ENCODE results near the gene CCDC30.

CCDC30 gene
- 4.8 to 6.0 reads per million in 2 donors for total RNA-seq

DNA sequence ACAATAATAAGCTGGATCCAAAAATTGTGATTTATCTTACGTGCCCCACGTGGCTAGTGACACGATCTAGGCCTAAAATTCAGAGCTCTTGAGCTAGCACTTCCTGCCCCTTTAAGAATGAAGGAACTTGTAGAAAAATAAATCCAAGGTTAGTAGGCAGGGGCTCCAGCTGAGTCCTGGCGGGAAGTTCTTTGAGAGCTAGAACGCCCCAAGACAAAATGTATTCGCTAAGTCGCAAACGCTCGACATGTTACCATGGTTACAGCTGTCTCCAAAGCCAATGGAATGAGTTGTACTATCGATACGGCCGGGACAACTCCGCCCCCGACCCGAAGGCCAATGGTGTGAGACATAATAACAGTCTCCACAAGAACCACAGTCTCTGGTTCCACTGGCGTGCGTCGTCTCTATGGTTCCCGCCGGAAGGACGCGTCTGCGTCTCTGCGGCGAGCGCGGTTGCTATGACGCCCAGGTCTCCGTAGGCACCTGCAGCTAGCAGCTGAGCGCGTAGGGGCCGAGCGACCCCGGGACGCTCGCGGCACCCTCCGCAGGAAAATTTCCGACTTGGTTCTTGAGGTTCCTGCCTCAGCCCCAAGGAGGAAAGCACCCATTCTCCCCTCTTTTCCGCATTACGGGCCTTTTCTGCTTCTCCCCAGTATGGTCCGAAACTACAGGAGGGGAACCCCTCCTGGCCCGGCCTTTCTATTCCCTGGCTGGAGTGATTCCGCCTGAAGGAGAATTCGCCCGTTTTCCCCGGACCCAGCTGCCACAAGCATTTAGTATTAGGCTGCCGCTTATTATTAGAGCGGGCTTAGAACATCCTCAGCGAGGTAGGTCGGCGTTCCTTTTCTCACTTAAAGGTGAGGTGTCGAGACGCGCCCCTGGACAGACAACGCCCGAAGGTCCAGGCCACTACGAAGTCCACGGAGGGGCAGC, at the start of gene CCDC30:
Gene CCDC30 (plus strand): TSS at position 459 of the 936 bp plus-strand sequence. CDS start 17,266 bp downstream, outside the sequence.
- peak; percentile 91 for DNase-seq

- DNase-seq = no peak
Observed at GRCh38 chr1:42414551-42415496, 48.3 kb upstream of the CCDC30 start.

DNA sequence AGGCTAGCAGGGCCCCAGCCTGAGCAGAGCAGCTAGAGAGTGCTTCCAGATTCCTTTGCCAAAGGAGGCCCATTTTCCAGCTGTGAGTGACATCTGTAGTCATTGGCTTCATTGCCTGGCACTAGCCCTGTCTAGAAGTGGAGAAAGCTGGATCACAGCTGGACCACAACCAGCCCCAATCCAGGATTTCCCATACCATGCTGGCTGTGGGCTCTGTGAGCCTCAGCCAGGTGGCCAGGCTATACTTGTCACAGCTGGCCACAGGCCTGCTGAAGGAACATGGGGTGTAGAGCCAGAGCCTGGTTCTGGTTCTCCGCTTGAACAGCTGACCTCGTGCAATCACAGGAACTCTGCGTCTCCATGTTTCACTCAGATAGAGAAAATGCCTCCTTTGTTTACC, 45.9 kb upstream of the CCDC30 start:
- DNase-seq = no peak

DNA sequence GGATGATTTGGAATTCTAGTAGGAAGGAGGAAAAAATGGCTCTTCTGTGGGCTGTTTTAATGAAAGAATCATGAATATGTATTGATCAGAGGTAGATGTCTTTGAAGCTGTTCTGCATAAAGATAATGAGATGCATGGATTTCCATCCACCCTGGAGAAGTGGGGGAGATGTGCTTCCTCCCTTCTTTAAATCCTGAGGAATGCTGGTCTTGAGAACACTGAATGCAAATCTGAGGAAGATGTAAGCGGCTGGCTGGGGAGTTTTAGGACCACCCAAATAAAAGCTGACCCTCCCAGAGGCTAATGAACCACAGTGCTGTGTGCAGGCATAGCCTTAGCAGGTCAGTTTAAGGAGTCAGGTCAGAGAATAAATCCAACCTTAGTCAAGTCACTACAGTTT, 44.6 kb upstream of the CCDC30 start:
- DNase-seq = no peak

GRCh38 chr1:42419126-42419821, 43.8 kb upstream of the CCDC30 start:
- no peak for DNase-seq

- no peak for DNase-seq
Observed at GRCh38 chr1:42420121-42420520, 43.0 kb upstream of the CCDC30 start.

DNA sequence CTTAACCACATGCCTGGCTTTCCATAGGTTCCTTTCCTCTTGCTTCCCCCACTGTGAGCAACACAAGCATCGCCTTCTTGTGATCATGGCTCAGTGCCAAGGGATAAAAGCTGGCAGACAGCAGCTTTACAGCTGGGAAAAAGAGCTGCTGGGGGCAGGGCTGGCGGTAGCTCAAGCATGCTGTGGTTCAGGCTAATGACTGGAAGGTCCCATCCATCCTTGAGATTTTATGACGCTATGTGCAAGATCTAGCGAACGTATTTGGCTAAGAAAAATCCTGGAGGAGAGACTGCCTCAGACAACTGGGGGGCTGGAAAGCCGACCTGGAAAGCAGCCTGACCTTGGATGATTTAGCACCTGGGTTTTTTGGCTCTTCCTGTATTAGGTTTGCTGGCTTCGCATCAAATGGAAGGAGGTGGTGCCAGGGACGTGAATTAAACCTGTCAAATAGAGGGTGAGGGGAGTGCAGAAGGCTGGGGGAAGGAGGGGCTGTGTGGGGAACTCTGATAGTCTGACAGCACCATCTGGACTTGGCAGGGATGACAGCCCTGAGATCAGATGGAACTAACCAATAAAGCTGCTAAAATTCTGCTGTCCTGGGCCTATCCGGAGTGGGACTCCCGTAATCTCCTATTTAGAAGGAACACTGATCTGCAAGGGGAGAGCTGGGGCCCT, 42.0 kb upstream of the CCDC30 start:
- no peak for DNase-seq

GRCh38 chr1:42422737-42423136, 40.3 kb upstream of the CCDC30 start:
- DNase-seq = no peak

GRCh38 chr1:42423681-42424080, 39.4 kb upstream of the CCDC30 start:
- no peak for DNase-seq

GRCh38 chr1:42424201-42424600, 38.9 kb upstream of the CCDC30 start:
- no peak for DNase-seq

DNA sequence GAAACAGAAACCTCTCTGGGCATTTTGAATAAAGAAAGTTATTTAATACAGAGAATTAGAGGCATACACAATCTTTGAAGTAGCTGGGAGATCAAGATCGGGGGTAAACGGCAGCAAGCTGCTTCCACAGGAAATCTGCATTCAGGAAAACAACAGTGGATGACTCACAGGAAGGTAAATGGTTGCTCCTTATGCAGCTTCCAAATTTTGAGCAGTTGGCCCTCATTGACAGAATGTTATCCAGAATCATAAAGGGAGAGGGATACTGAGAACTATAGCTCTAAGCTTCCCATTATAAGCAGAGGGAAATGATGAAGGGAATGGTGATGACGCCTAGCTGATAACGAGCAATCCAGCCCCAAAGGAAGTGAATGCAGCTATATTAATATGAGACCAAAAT, 35.8 kb upstream of the CCDC30 start:
- no peak for DNase-seq

DNA sequence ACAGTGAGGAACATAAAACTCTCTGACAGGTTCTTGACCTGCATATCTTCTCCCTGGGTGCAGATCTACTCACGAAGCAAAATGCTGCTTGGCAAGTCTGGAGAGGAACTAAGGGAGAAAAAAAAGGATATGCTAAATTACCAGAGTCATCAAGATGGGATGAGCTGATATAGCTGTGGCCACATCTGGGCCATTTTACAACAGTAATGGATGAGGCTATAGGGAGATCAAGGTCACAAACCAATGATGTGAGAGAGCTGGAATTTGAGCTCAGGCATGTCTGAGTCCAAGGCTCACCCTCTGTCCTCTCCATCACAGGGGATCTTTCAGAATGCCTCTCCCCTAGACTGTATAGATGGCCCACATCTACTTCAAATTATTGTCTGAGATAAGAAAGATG, 33.5 kb upstream of the CCDC30 start:
- DNase-seq = no peak

- no peak for DNase-seq
Observed at GRCh38 chr1:42430286-42431135, 32.6 kb upstream of the CCDC30 start.

DNA sequence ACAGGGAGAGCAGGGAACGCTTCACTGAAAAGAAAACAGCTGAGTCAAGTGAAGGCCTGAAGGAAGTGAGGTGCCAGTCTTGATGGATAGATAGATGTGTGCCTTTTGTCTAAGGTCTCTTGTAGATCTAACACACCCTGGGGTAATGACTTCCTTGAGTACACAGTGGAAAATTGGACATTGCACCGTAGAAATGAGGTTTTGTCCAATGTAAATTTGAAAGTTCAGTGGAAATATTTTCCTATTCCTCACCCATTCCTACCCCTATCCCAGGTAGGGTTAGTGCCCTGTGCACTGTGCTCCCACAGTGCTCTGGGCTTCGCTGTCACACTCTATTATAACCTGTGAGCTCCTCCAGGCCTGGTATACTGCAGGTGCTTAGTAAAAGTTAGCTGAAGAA, 31.6 kb upstream of the CCDC30 start:
- no peak for DNase-seq

DNA sequence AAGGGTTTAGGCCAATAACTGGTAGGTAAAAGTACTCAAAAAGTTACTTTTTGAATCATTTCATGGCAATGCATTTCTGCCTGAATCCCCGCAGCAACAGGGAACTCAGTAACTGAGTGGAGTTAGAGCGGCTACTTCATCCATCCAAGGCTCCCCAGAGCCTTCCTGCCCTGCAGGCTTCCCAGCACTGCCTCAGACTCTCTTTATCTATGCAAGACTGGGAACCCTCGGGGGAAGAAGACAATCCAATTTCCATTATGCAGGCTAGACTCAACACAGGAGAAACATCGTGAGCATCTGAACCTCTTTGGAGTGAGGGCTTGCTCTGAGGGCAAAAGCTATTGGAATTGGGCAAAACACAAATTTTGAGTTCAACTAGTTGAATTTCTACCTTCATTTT, 30.4 kb upstream of the CCDC30 start:
- DNase-seq = no peak

- no peak for DNase-seq
Observed at GRCh38 chr1:42433369-42433768, 29.7 kb upstream of the CCDC30 start.

- DNase-seq = no peak
Observed at GRCh38 chr1:42434340-42434739, 28.7 kb upstream of the CCDC30 start.

GRCh38 chr1:42439940-42440339, 23.1 kb upstream of the CCDC30 start:
- DNase-seq = no peak

DNA sequence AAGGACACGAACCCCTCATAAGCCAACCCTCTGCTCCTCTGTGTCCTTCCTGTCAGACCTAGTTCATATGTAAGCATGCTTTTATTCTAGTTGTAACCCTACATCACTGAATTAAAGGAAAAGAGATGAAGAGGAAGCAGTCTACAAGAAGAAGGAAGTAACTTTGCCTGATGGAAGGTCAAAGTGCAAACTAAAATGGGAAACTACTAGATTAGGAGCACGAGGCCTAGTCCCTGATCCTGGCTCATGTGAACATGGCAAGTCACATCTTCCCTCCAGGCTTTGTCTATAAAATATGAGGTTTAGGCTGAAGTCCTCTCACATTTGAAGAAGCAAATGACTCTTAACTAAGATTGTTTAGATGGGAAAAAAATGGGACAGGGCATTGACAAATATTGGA, 20.4 kb upstream of the CCDC30 start:
- no peak for DNase-seq

DNA sequence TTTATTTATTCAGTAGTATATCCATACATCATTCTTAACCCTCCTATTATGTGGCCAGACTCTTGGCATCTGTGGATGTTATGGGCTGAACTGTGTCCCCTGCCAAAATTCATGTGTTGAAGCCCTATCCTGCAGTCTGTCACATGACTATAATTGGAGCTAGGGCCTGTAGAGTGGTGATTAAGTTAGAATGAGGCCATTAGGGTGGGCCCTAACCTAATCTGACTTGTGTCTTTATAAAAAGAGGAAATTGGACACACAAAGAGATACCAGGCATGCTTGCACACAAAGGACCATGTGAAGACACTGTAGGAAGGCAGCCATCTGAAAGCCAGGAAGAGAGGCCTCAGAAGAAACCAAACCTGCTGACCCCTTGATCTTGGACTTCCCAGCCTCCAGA, 13.8 kb upstream of the CCDC30 start:
- no peak for DNase-seq

- no peak for DNase-seq
Observed at GRCh38 chr1:42450061-42450460, 13.0 kb upstream of the CCDC30 start.
